ENCODE measurements around the gene ACOXL.

ACOXL gene

DNA sequence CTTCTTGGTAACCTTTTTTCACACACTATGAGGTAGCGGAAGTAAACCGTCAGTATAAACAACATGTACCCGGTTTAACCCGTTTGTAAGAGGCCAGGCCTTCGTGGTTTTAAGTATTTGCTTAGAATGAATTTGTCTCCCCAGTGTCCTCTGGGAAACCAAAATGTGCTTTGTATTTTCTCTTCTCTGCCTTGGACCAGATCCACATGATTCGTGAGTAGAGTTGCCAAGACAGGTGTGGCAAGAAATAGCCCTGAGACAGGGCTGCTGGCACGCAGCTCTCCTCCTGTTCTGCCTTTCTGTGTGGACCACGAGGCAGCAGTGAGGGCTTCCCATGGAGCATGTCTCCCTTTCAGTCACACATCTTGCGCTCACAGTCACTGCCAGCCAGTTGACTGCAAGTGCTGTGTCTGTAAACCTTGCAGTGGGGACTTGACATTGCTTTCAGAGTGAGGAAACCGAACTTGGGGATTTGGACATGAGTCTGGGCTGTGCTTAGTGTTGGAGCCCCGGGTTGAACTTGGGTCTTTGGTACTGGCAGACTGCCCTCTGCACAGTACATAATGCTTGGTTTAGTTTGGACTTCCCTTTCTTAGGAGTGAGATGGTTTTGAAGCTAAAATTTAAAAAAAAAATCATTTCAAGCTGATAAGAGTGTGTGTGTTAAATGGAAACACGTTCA, 407.4 kb downstream of the ACOXL start:
- Histone ChIP-seq H3K9ac (ENCODE audit: low read length) (no peak overlapping the region), H3K4me3 (ENCODE audit: low read length) (no peak overlapping the region), H3K9me3 (ENCODE audit: control insufficient read depth, low read depth, low read length) (no peaks in the 10 kb centered on the region), H3K4me1 (ENCODE audit: control insufficient read depth, low read depth, low read length) (peaks cover 5% of the 10 kb centered on the region), H3K36me3 (ENCODE audit: control insufficient read depth, low read depth, low read length) (peaks cover 33% of the 10 kb centered on the region), H3K27ac (ENCODE audit: low read length) (no peak overlapping the region), H3K27me3 (ENCODE audit: control insufficient read depth, insufficient read depth, low read length) (peaks cover 3% of the 10 kb centered on the region)

GRCh38 chr2:111140815-111141214, 408.4 kb downstream of the ACOXL start:
- Histone ChIP-seq H3K27me3 (ENCODE audit: control insufficient read depth, insufficient read depth, low read length) (peaks cover 3% of the 10 kb centered on the region), H3K36me3 (ENCODE audit: control insufficient read depth, low read depth, low read length) (peaks cover 33% of the 10 kb centered on the region), H3K9ac (ENCODE audit: low read length) (no peak overlapping the region), H3K4me1 (ENCODE audit: control insufficient read depth, low read depth, low read length) (no peaks in the 10 kb centered on the region), H3K9me3 (ENCODE audit: control insufficient read depth, low read depth, low read length) (no peaks in the 10 kb centered on the region), H3K27ac (ENCODE audit: low read length) (no peak overlapping the region), H3K4me3 (ENCODE audit: low read length) (no peak overlapping the region)

- peaks cover 3% of the 10 kb centered on the region for H3K27me3 ChIP-seq (ENCODE audit: control insufficient read depth, insufficient read depth, low read length)
- H3K4me3 ChIP-seq (ENCODE audit: low read length), result no peak overlapping the region
- H3K4me1 ChIP-seq (ENCODE audit: control insufficient read depth, low read depth, low read length), result peaks cover 5% of the 10 kb centered on the region
- H3K9ac ChIP-seq (ENCODE audit: low read length), result no peak overlapping the region
- H3K36me3 ChIP-seq (ENCODE audit: control insufficient read depth, low read depth, low read length), result peaks cover 33% of the 10 kb centered on the region
- no peaks in the 10 kb centered on the region for H3K9me3 ChIP-seq (ENCODE audit: control insufficient read depth, low read depth, low read length)
- H3K27ac ChIP-seq (ENCODE audit: low read length), result no peak overlapping the region
These were observed 409.7 kb downstream of the ACOXL start for GRCh38 chr2:111142101-111142500.

DNA sequence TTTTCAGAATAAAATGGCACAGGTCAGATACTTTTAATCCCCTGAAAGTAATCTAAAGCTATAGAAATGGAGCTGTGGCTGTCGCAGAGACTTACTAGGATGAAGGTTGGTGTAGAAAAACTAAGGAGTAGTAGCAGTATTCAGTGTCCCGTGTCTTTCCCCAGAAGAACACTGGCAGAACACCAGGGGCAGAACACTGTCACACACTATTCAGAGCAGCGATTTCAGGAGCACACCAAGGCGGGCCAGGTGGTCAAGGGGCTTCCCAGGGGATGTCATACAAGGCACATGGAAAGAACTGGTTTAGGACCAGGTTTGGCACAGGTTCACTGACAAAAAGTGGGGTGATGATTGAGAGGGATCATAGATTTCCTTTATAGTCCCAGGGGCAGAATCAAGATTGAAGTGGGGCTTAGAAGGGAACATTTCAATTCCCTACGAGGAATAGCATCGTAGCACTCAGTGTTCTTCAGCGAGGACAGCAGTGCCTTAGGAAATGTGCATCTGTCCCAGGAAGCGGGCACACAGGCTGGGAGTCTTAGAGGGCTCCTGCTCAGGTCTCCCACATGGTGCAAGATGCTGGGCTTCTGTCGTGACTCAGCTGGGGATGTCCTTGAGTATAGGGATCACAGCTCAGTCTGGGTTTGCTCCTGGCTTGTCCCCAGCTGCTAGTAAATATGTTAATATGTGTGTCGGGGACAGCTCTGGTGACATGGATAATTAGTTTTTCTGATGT, 410.9 kb downstream of the ACOXL start:
- Histone ChIP-seq H3K9ac (ENCODE audit: low read length) (no peak overlapping the region), H3K4me1 (ENCODE audit: control insufficient read depth, low read depth, low read length) (peaks cover 5% of the 10 kb centered on the region), H3K9me3 (ENCODE audit: control insufficient read depth, low read depth, low read length) (no peaks in the 10 kb centered on the region), H3K4me3 (ENCODE audit: low read length) (no peak overlapping the region), H3K27ac (ENCODE audit: low read length) (no peak overlapping the region), H3K27me3 (ENCODE audit: control insufficient read depth, insufficient read depth, low read length) (peaks cover 3% of the 10 kb centered on the region), H3K36me3 (ENCODE audit: control insufficient read depth, low read depth, low read length) (peaks cover 33% of the 10 kb centered on the region)

DNA sequence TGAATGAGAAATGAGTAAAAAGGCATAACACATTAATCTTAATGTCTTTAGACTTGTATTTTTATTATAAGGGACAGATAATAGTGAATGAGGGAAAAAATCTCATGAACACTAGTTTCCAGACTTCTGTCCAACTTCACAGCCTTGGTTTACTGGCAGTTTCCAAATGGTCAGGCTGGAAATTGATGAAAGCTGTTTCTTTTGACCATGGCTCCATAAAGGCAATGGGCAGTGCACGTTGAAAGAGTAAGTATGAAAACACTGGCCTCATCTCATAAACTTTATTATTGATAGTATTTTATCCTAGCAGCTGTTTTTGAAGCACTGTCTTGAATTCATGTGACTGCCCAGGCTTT, 411.4 kb downstream of the ACOXL start:
- Histone ChIP-seq H3K9me3 (ENCODE audit: control insufficient read depth, low read depth, low read length) (no peaks in the 10 kb centered on the region), H3K36me3 (ENCODE audit: control insufficient read depth, low read depth, low read length) (peaks cover 33% of the 10 kb centered on the region), H3K4me3 (ENCODE audit: low read length) (no peak overlapping the region), H3K4me1 (ENCODE audit: control insufficient read depth, low read depth, low read length) (peaks cover 5% of the 10 kb centered on the region), H3K27ac (ENCODE audit: low read length) (no peak overlapping the region), H3K9ac (ENCODE audit: low read length) (no peak overlapping the region), H3K27me3 (ENCODE audit: control insufficient read depth, insufficient read depth, low read length) (peaks cover 3% of the 10 kb centered on the region)

- H3K4me3 ChIP-seq (ENCODE audit: low read length), result no peak overlapping the region
- H3K9me3 ChIP-seq (ENCODE audit: control insufficient read depth, low read depth, low read length), result no peaks in the 10 kb centered on the region
- peaks cover 5% of the 10 kb centered on the region for H3K4me1 ChIP-seq (ENCODE audit: control insufficient read depth, low read depth, low read length)
- peaks cover 20% of the 10 kb centered on the region for H3K36me3 ChIP-seq (ENCODE audit: control insufficient read depth, low read depth, low read length)
- H3K27me3 ChIP-seq (ENCODE audit: control insufficient read depth, insufficient read depth, low read length), result peaks cover 3% of the 10 kb centered on the region
- no peak overlapping the region for H3K27ac ChIP-seq (ENCODE audit: low read length)
- H3K9ac ChIP-seq (ENCODE audit: low read length), result no peak overlapping the region
These were observed 412.9 kb downstream of the ACOXL start for GRCh38 chr2:111145103-111145760.

- peaks cover 18% of the 10 kb centered on the region for H3K36me3 ChIP-seq (ENCODE audit: control insufficient read depth, low read depth, low read length)
- H3K4me3 ChIP-seq (ENCODE audit: low read length), result no peak overlapping the region
- H3K9me3 ChIP-seq (ENCODE audit: control insufficient read depth, low read depth, low read length), result no peaks in the 10 kb centered on the region
- peaks cover 5% of the 10 kb centered on the region for H3K4me1 ChIP-seq (ENCODE audit: control insufficient read depth, low read depth, low read length)
- H3K9ac ChIP-seq (ENCODE audit: low read length), result no peak overlapping the region
- peaks cover 3% of the 10 kb centered on the region for H3K27me3 ChIP-seq (ENCODE audit: control insufficient read depth, insufficient read depth, low read length)
- H3K27ac ChIP-seq (ENCODE audit: low read length), result no peak overlapping the region
These were observed 413.6 kb downstream of the ACOXL start for GRCh38 chr2:111145951-111146350.

DNA sequence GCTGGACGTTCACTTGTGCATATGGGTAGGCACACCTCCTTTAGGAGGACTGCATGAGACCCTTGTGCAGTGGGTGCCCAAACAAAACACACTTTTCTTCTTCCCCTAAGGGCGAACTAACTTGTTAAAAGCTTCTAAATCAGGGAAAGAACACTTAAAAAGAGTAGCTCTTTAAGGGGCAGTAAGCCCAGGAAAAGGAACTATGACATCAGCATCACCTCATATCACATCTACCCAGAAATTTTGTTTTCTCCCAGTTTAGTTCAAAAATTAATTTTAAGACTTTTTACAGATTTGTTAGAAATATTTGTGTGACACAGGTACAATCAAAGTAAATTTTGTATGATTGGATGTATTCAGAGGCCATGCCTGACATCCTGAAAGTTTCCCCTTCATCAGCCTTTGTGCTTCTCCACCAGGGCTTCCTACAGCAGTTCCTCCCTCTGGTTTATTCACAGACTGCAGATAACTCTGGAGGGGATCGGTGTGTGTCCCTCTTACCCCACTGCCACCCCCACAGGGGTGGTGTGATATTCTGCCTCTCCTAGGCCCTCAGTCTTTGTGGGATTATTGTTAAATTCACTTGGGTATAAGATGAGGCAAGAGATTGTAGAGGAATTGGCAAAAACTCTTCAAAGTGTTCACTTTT, 416.0 kb downstream of the ACOXL start:
- H3K4me1 ChIP-seq (ENCODE audit: control insufficient read depth, low read depth, low read length), result peaks cover 5% of the 10 kb centered on the region
- peaks cover 29% of the 10 kb centered on the region for H3K36me3 ChIP-seq (ENCODE audit: control insufficient read depth, low read depth, low read length)
- no peak overlapping the region for H3K27ac ChIP-seq (ENCODE audit: low read length)
- H3K9me3 ChIP-seq (ENCODE audit: control insufficient read depth, low read depth, low read length), result no peaks in the 10 kb centered on the region
- H3K4me3 ChIP-seq (ENCODE audit: low read length), result no peak overlapping the region
- peaks cover 3% of the 10 kb centered on the region for H3K27me3 ChIP-seq (ENCODE audit: control insufficient read depth, insufficient read depth, low read length)
- no peak overlapping the region for H3K9ac ChIP-seq (ENCODE audit: low read length)

- Histone ChIP-seq H3K9ac (ENCODE audit: low read length) (no peak overlapping the region), H3K36me3 (ENCODE audit: control insufficient read depth, low read depth, low read length) (peaks cover 25% of the 10 kb centered on the region), H3K27ac (ENCODE audit: low read length) (no peak overlapping the region), H3K9me3 (ENCODE audit: control insufficient read depth, low read depth, low read length) (no peaks in the 10 kb centered on the region), H3K4me3 (ENCODE audit: low read length) (no peak overlapping the region), H3K4me1 (ENCODE audit: control insufficient read depth, low read depth, low read length) (peaks cover 5% of the 10 kb centered on the region), H3K27me3 (ENCODE audit: control insufficient read depth, insufficient read depth, low read length) (peaks cover 3% of the 10 kb centered on the region)
These were observed 416.6 kb downstream of the ACOXL start for GRCh38 chr2:111148925-111149324.

DNA sequence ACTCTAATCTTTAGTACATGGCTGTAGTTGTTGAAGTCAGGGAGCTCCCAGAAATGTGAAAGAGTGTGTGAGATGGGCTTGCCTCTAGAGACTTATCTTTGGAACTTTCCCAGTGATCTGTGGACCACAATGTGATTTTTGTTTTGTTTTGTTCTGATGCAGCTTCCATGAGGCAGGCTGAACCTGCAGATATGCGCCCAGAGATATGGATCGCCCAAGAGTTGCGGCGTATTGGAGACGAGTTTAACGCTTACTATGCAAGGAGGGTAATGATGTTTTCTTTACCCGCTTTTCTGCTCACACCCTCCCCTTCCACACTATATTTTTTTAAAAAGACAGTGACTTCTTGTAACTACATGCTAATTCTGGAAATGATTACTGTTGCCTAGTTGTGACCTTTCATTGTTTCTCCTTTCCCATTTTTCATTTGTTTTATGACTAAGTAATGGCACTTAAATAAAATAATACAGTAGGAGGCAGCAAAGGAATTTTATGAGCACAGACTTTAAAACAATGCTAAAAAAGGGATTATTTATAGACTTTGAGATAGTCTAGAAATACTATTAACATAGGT, 417.6 kb downstream of the ACOXL start:
- H3K9me3 ChIP-seq (ENCODE audit: control insufficient read depth, low read depth, low read length), result no peaks in the 10 kb centered on the region
- H3K4me3 ChIP-seq (ENCODE audit: low read length), result no peak overlapping the region
- H3K27me3 ChIP-seq (ENCODE audit: control insufficient read depth, insufficient read depth, low read length), result no peaks in the 10 kb centered on the region
- no peak overlapping the region for H3K27ac ChIP-seq (ENCODE audit: low read length)
- peaks cover 5% of the 10 kb centered on the region for H3K4me1 ChIP-seq (ENCODE audit: control insufficient read depth, low read depth, low read length)
- H3K36me3 ChIP-seq (ENCODE audit: control insufficient read depth, low read depth, low read length), result peaks cover 20% of the 10 kb centered on the region
- no peak overlapping the region for H3K9ac ChIP-seq (ENCODE audit: low read length)

DNA sequence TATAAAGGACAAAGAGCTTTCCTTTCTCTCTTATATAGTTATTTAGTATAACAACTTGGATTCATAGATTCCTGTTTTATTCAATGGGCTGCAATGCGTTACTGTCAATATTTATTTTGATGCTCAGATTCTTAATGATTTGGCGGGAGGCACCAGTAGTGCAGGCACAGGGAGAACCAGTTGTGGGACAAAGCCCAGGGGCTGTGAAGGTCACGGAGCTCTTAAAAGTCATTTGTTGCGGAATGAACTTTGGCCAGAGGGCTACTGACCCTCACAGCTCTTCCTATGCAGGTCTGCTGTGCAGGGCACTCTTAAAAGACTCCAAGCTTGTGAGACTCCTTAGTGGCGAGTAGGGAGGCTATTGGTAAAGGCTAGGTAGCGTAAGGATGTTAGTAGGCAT, 422.4 kb downstream of the ACOXL start:
- no peaks in the 10 kb centered on the region for H3K27me3 ChIP-seq (ENCODE audit: control insufficient read depth, insufficient read depth, low read length)
- no peak overlapping the region for H3K27ac ChIP-seq (ENCODE audit: low read length)
- H3K9me3 ChIP-seq (ENCODE audit: control insufficient read depth, low read depth, low read length), result no peaks in the 10 kb centered on the region
- peaks cover 10% of the 10 kb centered on the region for H3K4me1 ChIP-seq (ENCODE audit: control insufficient read depth, low read depth, low read length)
- H3K36me3 ChIP-seq (ENCODE audit: control insufficient read depth, low read depth, low read length), result peaks cover 29% of the 10 kb centered on the region
- H3K9ac ChIP-seq (ENCODE audit: low read length), result no peak overlapping the region
- no peak overlapping the region for H3K4me3 ChIP-seq (ENCODE audit: low read length)
